ENCODE measurements around the gene KLHL6.

GRCh38 chr3:183491109-183491922 is 64.2 kb downstream of the KLHL6 start:
- TF ChIP-seq GATA3 (IDR thresholded peaks at IDR 0.05; ENCODE audit: low read depth, low read length) = no peak
- TF ChIP-seq GATA2 (IDR thresholded peaks at IDR 0.05; ENCODE audit: low read depth, low read length) = no peak

Measured in SH-SY5Y (cell line).